PC-9 (cell line): ENCODE results near the gene CISD2. TPM values are rescaled to one million over a fixed set of nuclear protein-coding genes. Genes with fewer than 3 reads are reported as not detected.
"Not testable (repeated sequence)": the region's sequence is repeated elsewhere in the genome, so short reads cannot be mapped to it uniquely, and the experiment has no call there.

Experiments
- BruUV-seq: library from RNA; stranded (reverse); fragments of 400-500 nt; replicated peaks from 2 replicates; lab custom pipeline; 2021; lab: Mats Ljungman, UMichigan
- CTCF ChIA-PET: fragments of 300-600 bp; sonication (Branson Sonifier 250); formaldehyde crosslinking; loops from one replicate; lab custom pipeline; 2022; ENCODE audit warnings: antibody characterized with exemption; lab: Charles Lee
- POLR2A ChIA-PET: fragments of 300-600 bp; sonication (Branson Sonifier 250); formaldehyde crosslinking; loops from one replicate; lab custom pipeline; 2022; ENCODE audit warnings: antibody characterized with exemption; ENCODE audit not compliant: unreplicated experiment; lab: Charles Lee
- DNase-seq, 2 experiments: peaks; one replicate each; pipeline versions ENCODE4 v3.0.0 to v3.0.0-alpha.2; 2015 to 2022; ENCODE audit warnings: mixed read lengths in 1 of 2
- H2AFZ ChIP-seq: fragments of 200-600 bp; sonication (generic); 2 replicates; pipeline ENCODE4 v1.8.1; 2017; ENCODE audit warnings: antibody characterized with exemption
- H3F3A ChIP-seq: fragments of 200-600 bp; sonication (generic); 2 replicates; pipeline ENCODE4 v1.8.1; 2017; ENCODE audit warnings: antibody characterized with exemption, mild to moderate bottlenecking, low read depth; ENCODE audit not compliant: insufficient read depth
- H3K27ac ChIP-seq: fragments of 200-600 bp; sonication (generic); 2 replicates; pipeline ENCODE4 v1.6.1; 2016; ENCODE audit warnings: mixed run types
- H3K27me3 ChIP-seq: fragments of 200-600 bp; sonication (generic); 2 replicates; pipeline ENCODE4 v1.6.1; 2016; ENCODE audit warnings: low read depth, mixed run types; ENCODE audit not compliant: insufficient read depth
- H3K36me3 ChIP-seq: fragments of 200-600 bp; sonication (generic); 2 replicates; pipeline ENCODE4 v1.6.1; 2016; ENCODE audit warnings: low read depth, mixed run types
- H3K4me1 ChIP-seq: fragments of 200-600 bp; sonication (generic); replicated peaks from 2 replicates; pipeline ENCODE4 v1.6.1; 2016; ENCODE audit warnings: mixed run types; ENCODE audit not compliant: insufficient read depth
- H3K4me2 ChIP-seq: fragments of 200-600 bp; sonication (generic); 2 replicates; pipeline ENCODE4 v1.6.1; 2017; ENCODE audit warnings: mixed run types
- H3K4me3 ChIP-seq: fragments of 200-600 bp; sonication (generic); 2 replicates; pipeline ENCODE4 v1.6.1; 2016; ENCODE audit warnings: mixed run types
- H3K79me2 ChIP-seq: fragments of 200-600 bp; sonication (generic); 2 replicates; pipeline ENCODE4 v1.6.1; 2017; ENCODE audit warnings: low read depth, mixed run types
- H3K9me2 ChIP-seq: fragments of 200-600 bp; sonication (generic); 2 replicates; pipeline ENCODE4 v1.8.1; 2017; ENCODE audit warnings: mild to moderate bottlenecking; ENCODE audit not compliant: insufficient read depth
- H3K9me3 ChIP-seq: fragments of 200-600 bp; sonication (generic); 2 replicates; pipeline ENCODE4 v1.8.1; 2016; ENCODE audit warnings: low read depth; ENCODE audit not compliant: insufficient read depth
- H4K20me1 ChIP-seq: fragments of 200-600 bp; sonication (generic); 2 replicates; pipeline ENCODE4 v1.8.1; 2017; ENCODE audit not compliant: insufficient read depth
- EZH2 ChIP-seq: fragments of 200-600 bp; sonication (generic); IDR thresholded peaks from 2 replicates; pipeline ENCODE4 v1.8.0; 2017; ENCODE audit warnings: antibody characterized with exemption, low read depth
- intact Hi-C: fragments of 100-400 bp; cut with micrococcal nuclease; formaldehyde crosslinking; loops from one replicate; pipeline ENCODE4 v1.10.0; 2022; ENCODE audit not compliant: unreplicated experiment
- total RNA-seq: library from RNA; stranded (reverse); gene quantifications from 2 replicates; pipeline ENCODE4 v1.2.3, GENCODE V29; 2021
- TF ChIP-seq, protein P1 (sequence below): fragments of 200-600 bp; sonication (generic); conservative IDR thresholded peaks from 2 replicates; pipeline ENCODE4 v1.6.1; 2017; ENCODE audit warnings: mixed run types, antibody characterized with exemption, mild to moderate bottlenecking, moderate library complexity

CISD2 gene
- total RNA-seq, 1 experiment from 2014 or later: 23.1 TPM

DNA sequence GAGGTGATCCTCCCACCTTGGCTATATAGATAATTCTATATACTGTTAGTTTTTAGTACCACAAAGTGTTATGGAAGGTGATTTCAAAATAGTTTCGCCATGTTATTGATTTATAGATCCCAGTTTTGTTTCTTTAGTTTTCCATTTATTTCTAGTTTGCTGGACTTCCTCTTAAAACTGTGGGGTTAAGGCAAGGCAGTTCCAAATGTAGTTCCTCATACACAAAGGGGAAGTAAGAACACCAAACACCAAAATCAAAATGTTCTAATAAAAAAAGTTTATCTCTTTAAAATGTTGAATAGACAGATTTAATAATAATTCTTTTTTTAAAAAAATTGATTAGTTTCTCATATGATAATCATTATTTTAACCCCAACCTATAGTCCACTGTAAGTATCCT lies 6.8 kb upstream of the CISD2 start:
- H4K20me1 ChIP-seq: no peaks in the 10 kb centered on the region
- intact Hi-C loops: no loop called here
- no peak for DNase-seq
- H3K79me2 ChIP-seq: peaks cover 10% of the 10 kb centered on the region
- no peaks in the 10 kb centered on the region; the same call in 1 of the 2 replicates for H3K9me3 ChIP-seq
- ChIA-PET POLR2A (no interaction called here), CTCF (no interaction called here)
- H3K4me3 ChIP-seq: no peak overlapping the region
- no peaks in the 10 kb centered on the region for H3K36me3 ChIP-seq
- H3K9me2 ChIP-seq: no peaks in the 10 kb centered on the region
- BruUV-seq: no TSS peak
- H3K27ac ChIP-seq: no peak overlapping the region
- no peaks in the 10 kb centered on the region for H3K27me3 ChIP-seq
- no peak overlapping the region for H2AFZ ChIP-seq
- H3F3A ChIP-seq: no peaks in the 10 kb centered on the region
- H3K4me2 ChIP-seq: no peak overlapping the region
- H3K4me1 ChIP-seq: peaks cover 4% of the 10 kb centered on the region; the same call in 1 of the 2 replicates
- TF ChIP-seq, protein P1, sequence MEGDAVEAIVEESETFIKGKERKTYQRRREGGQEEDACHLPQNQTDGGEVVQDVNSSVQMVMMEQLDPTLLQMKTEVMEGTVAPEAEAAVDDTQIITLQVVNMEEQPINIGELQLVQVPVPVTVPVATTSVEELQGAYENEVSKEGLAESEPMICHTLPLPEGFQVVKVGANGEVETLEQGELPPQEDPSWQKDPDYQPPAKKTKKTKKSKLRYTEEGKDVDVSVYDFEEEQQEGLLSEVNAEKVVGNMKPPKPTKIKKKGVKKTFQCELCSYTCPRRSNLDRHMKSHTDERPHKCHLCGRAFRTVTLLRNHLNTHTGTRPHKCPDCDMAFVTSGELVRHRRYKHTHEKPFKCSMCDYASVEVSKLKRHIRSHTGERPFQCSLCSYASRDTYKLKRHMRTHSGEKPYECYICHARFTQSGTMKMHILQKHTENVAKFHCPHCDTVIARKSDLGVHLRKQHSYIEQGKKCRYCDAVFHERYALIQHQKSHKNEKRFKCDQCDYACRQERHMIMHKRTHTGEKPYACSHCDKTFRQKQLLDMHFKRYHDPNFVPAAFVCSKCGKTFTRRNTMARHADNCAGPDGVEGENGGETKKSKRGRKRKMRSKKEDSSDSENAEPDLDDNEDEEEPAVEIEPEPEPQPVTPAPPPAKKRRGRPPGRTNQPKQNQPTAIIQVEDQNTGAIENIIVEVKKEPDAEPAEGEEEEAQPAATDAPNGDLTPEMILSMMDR: no peak
- TF ChIP-seq EZH2: no peak

- Histone ChIP-seq H3K4me3 (no peak overlapping the region), H4K20me1 (no peaks in the 10 kb centered on the region), H3K4me1 (peaks cover 11% of the 10 kb centered on the region; the same call in 1 of the 2 replicates), H3F3A (no peaks in the 10 kb centered on the region), H3K27ac (no peak overlapping the region), H3K9me3 (no peaks in the 10 kb centered on the region; the same call in 1 of the 2 replicates), H3K4me2 (no peak overlapping the region), H3K9me2 (no peaks in the 10 kb centered on the region), H3K79me2 (peaks cover 17% of the 10 kb centered on the region), H2AFZ (no peak overlapping the region), H3K36me3 (no peaks in the 10 kb centered on the region), H3K27me3 (no peaks in the 10 kb centered on the region)
- intact Hi-C loops: no loop called here
- DNase-seq: no peak
- TF ChIP-seq, protein P1: no peak
- TF ChIP-seq EZH2: no peak
- ChIA-PET POLR2A (no interaction called here), CTCF (no interaction called here)
- BruUV-seq: no TSS peak
Measured at GRCh38 chr4:102862747-102863146, 6.0 kb upstream of the CISD2 start.

GRCh38 chr4:102865327-102865726 lies 3.5 kb upstream of the CISD2 start:
- intact Hi-C loops, H3K4me3 ChIP-seq, H3K27ac ChIP-seq: not testable (repeated sequence)

More at GRCh38 chr4:102865327-102865726, 3.5 kb upstream of the CISD2 start:
- H2AFZ ChIP-seq, CTCF ChIA-PET, BruUV-seq, H3K9me3 ChIP-seq, H4K20me1 ChIP-seq, POLR2A ChIA-PET, DNase-seq, H3K4me2 ChIP-seq, H3K27me3 ChIP-seq, H3K36me3 ChIP-seq, H3K9me2 ChIP-seq: not testable (repeated sequence)
- H3F3A ChIP-seq: peaks cover 15% of the 10 kb centered on the region; the same call in 1 of the 2 replicates
- peaks cover 17% of the 10 kb centered on the region; the same call in 1 of the 2 replicates for H3K4me1 ChIP-seq
- peaks cover 29% of the 10 kb centered on the region for H3K79me2 ChIP-seq
